PC-9 (cell line): ENCODE data around the gene STAT4. TPM values are rescaled to one million over a fixed set of nuclear protein-coding genes. Genes with fewer than 3 reads are reported as not detected.

ENCODE experiments used
- BruUV-seq: library from RNA; stranded (reverse); fragments of 400-500 nt; replicated peaks from 2 replicates; lab custom pipeline; 2021; lab: Mats Ljungman, UMichigan
- CTCF ChIA-PET: fragments of 300-600 bp; sonication (Branson Sonifier 250); formaldehyde crosslinking; loops from one replicate; lab custom pipeline; 2022; ENCODE audit warnings: antibody characterized with exemption; lab: Charles Lee
- POLR2A ChIA-PET: fragments of 300-600 bp; sonication (Branson Sonifier 250); formaldehyde crosslinking; loops from one replicate; lab custom pipeline; 2022; ENCODE audit warnings: antibody characterized with exemption; ENCODE audit not compliant: unreplicated experiment; lab: Charles Lee
- DNase-seq, 2 experiments: peaks; one replicate each; pipeline versions ENCODE4 v3.0.0 to v3.0.0-alpha.2; 2015 to 2022; ENCODE audit warnings: mixed read lengths in 1 of 2
- H2AFZ ChIP-seq: fragments of 200-600 bp; sonication (generic); 2 replicates; pipeline ENCODE4 v1.8.1; 2017; ENCODE audit warnings: antibody characterized with exemption
- H3F3A ChIP-seq: fragments of 200-600 bp; sonication (generic); 2 replicates; pipeline ENCODE4 v1.8.1; 2017; ENCODE audit warnings: antibody characterized with exemption, mild to moderate bottlenecking, low read depth; ENCODE audit not compliant: insufficient read depth
- H3K27ac ChIP-seq: fragments of 200-600 bp; sonication (generic); 2 replicates; pipeline ENCODE4 v1.6.1; 2016; ENCODE audit warnings: mixed run types
- H3K27me3 ChIP-seq: fragments of 200-600 bp; sonication (generic); 2 replicates; pipeline ENCODE4 v1.6.1; 2016; ENCODE audit warnings: low read depth, mixed run types; ENCODE audit not compliant: insufficient read depth
- H3K36me3 ChIP-seq: fragments of 200-600 bp; sonication (generic); 2 replicates; pipeline ENCODE4 v1.6.1; 2016; ENCODE audit warnings: low read depth, mixed run types
- H3K4me1 ChIP-seq: fragments of 200-600 bp; sonication (generic); replicated peaks from 2 replicates; pipeline ENCODE4 v1.6.1; 2016; ENCODE audit warnings: mixed run types; ENCODE audit not compliant: insufficient read depth
- H3K4me2 ChIP-seq: fragments of 200-600 bp; sonication (generic); 2 replicates; pipeline ENCODE4 v1.6.1; 2017; ENCODE audit warnings: mixed run types
- H3K4me3 ChIP-seq: fragments of 200-600 bp; sonication (generic); 2 replicates; pipeline ENCODE4 v1.6.1; 2016; ENCODE audit warnings: mixed run types
- H3K79me2 ChIP-seq: fragments of 200-600 bp; sonication (generic); 2 replicates; pipeline ENCODE4 v1.6.1; 2017; ENCODE audit warnings: low read depth, mixed run types
- H3K9me2 ChIP-seq: fragments of 200-600 bp; sonication (generic); 2 replicates; pipeline ENCODE4 v1.8.1; 2017; ENCODE audit warnings: mild to moderate bottlenecking; ENCODE audit not compliant: insufficient read depth
- H3K9me3 ChIP-seq: fragments of 200-600 bp; sonication (generic); 2 replicates; pipeline ENCODE4 v1.8.1; 2016; ENCODE audit warnings: low read depth; ENCODE audit not compliant: insufficient read depth
- H4K20me1 ChIP-seq: fragments of 200-600 bp; sonication (generic); 2 replicates; pipeline ENCODE4 v1.8.1; 2017; ENCODE audit not compliant: insufficient read depth
- EZH2 ChIP-seq: fragments of 200-600 bp; sonication (generic); IDR thresholded peaks from 2 replicates; pipeline ENCODE4 v1.8.0; 2017; ENCODE audit warnings: antibody characterized with exemption, low read depth
- intact Hi-C: fragments of 100-400 bp; cut with micrococcal nuclease; formaldehyde crosslinking; loops from one replicate; pipeline ENCODE4 v1.10.0; 2022; ENCODE audit not compliant: unreplicated experiment
- total RNA-seq: library from RNA; stranded (reverse); gene quantifications from 2 replicates; pipeline ENCODE4 v1.2.3, GENCODE V29; 2021
- TF ChIP-seq, protein P1 (sequence below): fragments of 200-600 bp; sonication (generic); conservative IDR thresholded peaks from 2 replicates; pipeline ENCODE4 v1.6.1; 2017; ENCODE audit warnings: mixed run types, antibody characterized with exemption, mild to moderate bottlenecking, moderate library complexity

STAT4 gene
- total RNA-seq, 1 experiment from 2014 or later: 0.70 TPM

DNA sequence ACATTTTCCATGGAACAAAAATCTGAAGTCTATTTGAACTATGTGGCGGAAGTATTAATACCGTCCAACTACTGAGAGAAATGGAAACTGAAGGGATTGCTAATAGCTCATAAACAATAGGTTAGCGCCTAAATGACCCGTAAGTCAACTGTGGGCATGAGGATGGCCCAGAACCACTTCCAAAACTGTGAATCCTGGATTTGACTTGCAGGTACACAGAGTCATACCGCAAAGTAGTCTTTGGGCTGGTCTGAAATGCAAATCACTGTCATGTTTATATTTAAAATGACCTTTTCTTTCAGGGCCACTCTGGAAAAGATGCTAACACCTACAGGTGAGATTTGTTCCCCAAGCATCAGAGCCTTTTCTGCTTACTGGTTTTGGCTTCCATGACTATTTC lies 50.6 kb downstream of the STAT4 start:
- Histone ChIP-seq H3K9me2 (no peaks in the 10 kb centered on the region), H3K4me3 (no peak overlapping the region), H3K4me1 (no peaks in the 10 kb centered on the region), H3F3A (no peaks in the 10 kb centered on the region), H3K79me2 (no peaks in the 10 kb centered on the region), H3K36me3 (no peaks in the 10 kb centered on the region), H3K27me3 (no peaks in the 10 kb centered on the region), H3K27ac (no peak overlapping the region), H2AFZ (no peak overlapping the region), H3K4me2 (no peak overlapping the region), H4K20me1 (no peaks in the 10 kb centered on the region), H3K9me3 (no peaks in the 10 kb centered on the region)
- CTCF ChIA-PET: no interaction called here
- TF ChIP-seq, protein P1, sequence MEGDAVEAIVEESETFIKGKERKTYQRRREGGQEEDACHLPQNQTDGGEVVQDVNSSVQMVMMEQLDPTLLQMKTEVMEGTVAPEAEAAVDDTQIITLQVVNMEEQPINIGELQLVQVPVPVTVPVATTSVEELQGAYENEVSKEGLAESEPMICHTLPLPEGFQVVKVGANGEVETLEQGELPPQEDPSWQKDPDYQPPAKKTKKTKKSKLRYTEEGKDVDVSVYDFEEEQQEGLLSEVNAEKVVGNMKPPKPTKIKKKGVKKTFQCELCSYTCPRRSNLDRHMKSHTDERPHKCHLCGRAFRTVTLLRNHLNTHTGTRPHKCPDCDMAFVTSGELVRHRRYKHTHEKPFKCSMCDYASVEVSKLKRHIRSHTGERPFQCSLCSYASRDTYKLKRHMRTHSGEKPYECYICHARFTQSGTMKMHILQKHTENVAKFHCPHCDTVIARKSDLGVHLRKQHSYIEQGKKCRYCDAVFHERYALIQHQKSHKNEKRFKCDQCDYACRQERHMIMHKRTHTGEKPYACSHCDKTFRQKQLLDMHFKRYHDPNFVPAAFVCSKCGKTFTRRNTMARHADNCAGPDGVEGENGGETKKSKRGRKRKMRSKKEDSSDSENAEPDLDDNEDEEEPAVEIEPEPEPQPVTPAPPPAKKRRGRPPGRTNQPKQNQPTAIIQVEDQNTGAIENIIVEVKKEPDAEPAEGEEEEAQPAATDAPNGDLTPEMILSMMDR: no peak
- TF ChIP-seq EZH2: no peak
- POLR2A ChIA-PET: no interaction called here
- DNase-seq: no peak
- intact Hi-C loops: no loop called here
- no TSS peak for BruUV-seq

DNA sequence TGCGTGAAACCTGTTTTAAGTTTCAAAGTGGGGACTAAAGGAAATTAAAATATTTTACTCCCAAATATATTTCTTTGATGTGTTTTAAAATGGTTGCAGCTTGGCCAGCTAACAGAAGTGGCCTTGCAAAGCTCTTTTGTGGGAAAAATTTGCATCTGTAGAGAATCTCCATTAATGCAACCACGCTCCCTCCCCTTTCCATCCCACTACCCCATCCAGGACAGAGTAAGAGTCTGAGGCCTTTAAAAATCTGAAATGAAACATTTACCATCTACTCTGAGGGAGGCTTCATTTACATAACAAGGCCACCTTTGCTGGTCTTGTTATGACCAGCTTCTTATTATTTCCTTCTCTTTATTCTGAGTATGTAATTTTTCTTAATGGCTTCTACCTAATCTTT lies 63.5 kb downstream of the STAT4 start:
- H3K9me3 ChIP-seq: no peaks in the 10 kb centered on the region; the same call in 1 of the 2 replicates
- CTCF ChIA-PET: no interaction called here
- BruUV-seq: no TSS peak
- no peak for TF ChIP-seq EZH2
- TF ChIP-seq, protein P1: no peak
- no peak overlapping the region for H3K4me2 ChIP-seq
- H3K27me3 ChIP-seq: no peaks in the 10 kb centered on the region
- H3K4me3 ChIP-seq: no peak overlapping the region
- H3K79me2 ChIP-seq: no peaks in the 10 kb centered on the region
- no peaks in the 10 kb centered on the region for H3K9me2 ChIP-seq
- DNase-seq: no peak
- no peaks in the 10 kb centered on the region for H4K20me1 ChIP-seq
- no peaks in the 10 kb centered on the region for H3F3A ChIP-seq
- H3K36me3 ChIP-seq: no peaks in the 10 kb centered on the region
- H3K4me1 ChIP-seq: no peaks in the 10 kb centered on the region
- H3K27ac ChIP-seq: no peak overlapping the region
- no peak overlapping the region for H2AFZ ChIP-seq
- intact Hi-C loops: no loop called here
- POLR2A ChIA-PET: interaction anchor here (0.6 kb wide), 1 partner anchor 37 kb away, joined by 3 read pairs; no protein-coding TSS in a partner anchor

DNA sequence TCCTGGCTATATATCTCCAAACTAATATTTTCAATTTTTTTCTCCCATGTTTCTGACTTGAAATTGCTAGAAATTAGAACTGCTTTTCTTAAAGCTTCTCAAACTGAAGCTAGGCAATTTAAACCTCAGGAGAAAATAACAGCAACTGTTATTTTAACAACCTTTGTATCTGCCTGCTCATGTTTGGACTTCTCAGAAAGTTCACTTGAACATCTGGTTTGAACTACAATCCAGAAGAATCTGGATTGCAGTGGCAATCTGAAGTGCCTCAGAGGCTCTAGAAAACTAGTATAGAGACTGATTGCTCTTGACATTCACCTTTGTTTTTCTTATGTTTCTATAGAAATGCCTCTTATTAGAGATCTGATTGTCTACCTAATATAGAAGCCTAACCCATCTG lies 64.1 kb downstream of the STAT4 start:
- H3K9me3 ChIP-seq: no peaks in the 10 kb centered on the region; the same call in 1 of the 2 replicates
- no peaks in the 10 kb centered on the region for H3F3A ChIP-seq
- TF ChIP-seq, protein P1: no peak
- no peak for TF ChIP-seq EZH2
- H3K9me2 ChIP-seq: no peaks in the 10 kb centered on the region
- no peaks in the 10 kb centered on the region for H3K36me3 ChIP-seq
- H3K4me2 ChIP-seq: no peak overlapping the region
- no peaks in the 10 kb centered on the region for H4K20me1 ChIP-seq
- POLR2A ChIA-PET: no interaction called here
- H2AFZ ChIP-seq: no peak overlapping the region
- DNase-seq: no peak
- intact Hi-C loops: no loop called here
- H3K79me2 ChIP-seq: no peaks in the 10 kb centered on the region
- CTCF ChIA-PET: no interaction called here
- no peaks in the 10 kb centered on the region for H3K4me1 ChIP-seq
- BruUV-seq: no TSS peak
- no peak overlapping the region for H3K27ac ChIP-seq
- no peak overlapping the region for H3K4me3 ChIP-seq
- H3K27me3 ChIP-seq: no peaks in the 10 kb centered on the region
